GM21786 (cell line): ENCODE results near the gene SMIM38.
"Not testable (repeated sequence)": the region's sequence is repeated elsewhere in the genome, so short reads cannot be mapped to it uniquely, and the experiment has no call there.

Source experiments
- ATAC-seq: cut with Tn5 transposase; IDR thresholded peaks from one replicate; pipeline ENCODE4 v1.9.1; 2021; ENCODE audit not compliant: unreplicated experiment

SMIM38 gene

GRCh38 chr11:69137151-69137844 is 18.4 kb upstream of the SMIM38 start:
- no peak for ATAC-seq

- no peak for ATAC-seq
Measured at GRCh38 chr11:69138265-69138664, 17.5 kb upstream of the SMIM38 start.

- not testable (repeated sequence) for ATAC-seq
Measured at GRCh38 chr11:69140161-69140560, 15.6 kb upstream of the SMIM38 start.

GRCh38 chr11:69140635-69141034 is 15.1 kb upstream of the SMIM38 start:
- no peak for ATAC-seq

GRCh38 chr11:69141742-69142141 is 14.0 kb upstream of the SMIM38 start:
- ATAC-seq = no peak

GRCh38 chr11:69142895-69143294 is 12.8 kb upstream of the SMIM38 start:
- ATAC-seq = no peak

GRCh38 chr11:69144316-69145049 is 11.3 kb upstream of the SMIM38 start:
- no peak for ATAC-seq

GRCh38 chr11:69145050-69145380 is 10.7 kb upstream of the SMIM38 start:
- ATAC-seq = no peak

- ATAC-seq = no peak
Measured at GRCh38 chr11:69148377-69148762, 7.4 kb upstream of the SMIM38 start.

GRCh38 chr11:69148806-69149205 is 6.9 kb upstream of the SMIM38 start:
- no peak for ATAC-seq

- not testable (repeated sequence) for ATAC-seq
Measured at GRCh38 chr11:69149338-69150045, 6.2 kb upstream of the SMIM38 start.

- no peak for ATAC-seq
Measured at GRCh38 chr11:69150175-69150574, 5.6 kb upstream of the SMIM38 start.

GRCh38 chr11:69151836-69152235 is 3.9 kb upstream of the SMIM38 start:
- ATAC-seq = no peak

GRCh38 chr11:69152733-69153421 is 2.9 kb upstream of the SMIM38 start:
- ATAC-seq = no peak

- ATAC-seq = no peak
Measured at GRCh38 chr11:69153661-69154060, 2.1 kb upstream of the SMIM38 start.

GRCh38 chr11:69154211-69154913 is 1.4 kb upstream of the SMIM38 start:
- no peak for ATAC-seq

- no peak for ATAC-seq
Measured at GRCh38 chr11:69154938-69155301, 815 bp upstream of the SMIM38 start.

GRCh38 chr11:69156235-69156639 is 502 bp downstream of the SMIM38 start:
- no peak for ATAC-seq

- ATAC-seq = no peak
Measured at GRCh38 chr11:69156673-69157155, 979 bp downstream of the SMIM38 start.

- ATAC-seq = no peak
Measured at GRCh38 chr11:69157156-69157821, 1.6 kb downstream of the SMIM38 start.
